ENCODE results near the gene BTN2A1. TPM values are rescaled to one million over a fixed set of nuclear protein-coding genes. Genes with fewer than 3 reads are reported as not detected.
"Not testable (repeated sequence)": the region's sequence is repeated elsewhere in the genome, so short reads cannot be mapped to it uniquely, and the experiment has no call there.

The BTN2A1 gene
- total RNA-seq, 4 donors from 2014 or later: 5.9 to 11.4 (median 7.8) TPM

- intact Hi-C loops (cut with DNase I): no loop called here
- no peak for TF ChIP-seq CTCF (IDR thresholded peaks at IDR 0.05)
- TF ChIP-seq POLR2A (IDR thresholded peaks at IDR 0.05): no peak
- no peak for DNase-seq
- H3K9me3 ChIP-seq: no peaks in the 10 kb centered on the region
- H3K27ac ChIP-seq: no peak overlapping the region
- no peaks in the 10 kb centered on the region for H3K27me3 ChIP-seq
- H3K36me3 ChIP-seq: peaks cover 0 to 49% (median 8%) of the 10 kb centered on the region in 3 donors
- no peak overlapping the region for H3K4me3 ChIP-seq
- no peaks in the 10 kb centered on the region for H3K4me1 ChIP-seq
- 83 to 88% methylated on average over 2 to 3 of the region's 3 CpGs for WGBS, 2 donors
Observed at GRCh38 chr6:26414281-26414680, 43.5 kb upstream of the BTN2A1 start.

GRCh38 chr6:26415036-26415614 is 42.6 kb upstream of the BTN2A1 start:
- no peaks in the 10 kb centered on the region for H3K27me3 ChIP-seq
- no peak for TF ChIP-seq POLR2A (IDR thresholded peaks at IDR 0.05)
- no peak for TF ChIP-seq CTCF (IDR thresholded peaks at IDR 0.05)
- peaks cover 0 to under 1% (median 0%) of the 10 kb centered on the region in 3 donors for H3K4me1 ChIP-seq
- intact Hi-C loops (cut with DNase I): no loop called here
- no peak for DNase-seq
- H3K27ac ChIP-seq: no peak overlapping the region
- peaks cover 0 to 40% (median 2%) of the 10 kb centered on the region in 3 donors for H3K36me3 ChIP-seq
- H3K9me3 ChIP-seq: no peaks in the 10 kb centered on the region
- no peak overlapping the region for H3K4me3 ChIP-seq
- WGBS, 2 donors: 71 to 78% methylated on average over 1 of the region's 1 CpG

- WGBS, 2 donors: 68 to 88% methylated on average over 2 of the region's 2 CpGs
- no peak for TF ChIP-seq CTCF (IDR thresholded peaks at IDR 0.05)
- TF ChIP-seq POLR2A (IDR thresholded peaks at IDR 0.05): no peak
- Histone ChIP-seq H3K4me3 (no peak overlapping the region), H3K36me3 (peaks cover 0 to 34% (median 0%) of the 10 kb centered on the region in 3 donors), H3K27ac (no peak overlapping the region), H3K27me3 (no peaks in the 10 kb centered on the region), H3K4me1 (peaks cover 3 to 7% (median 5%) of the 10 kb centered on the region in 3 donors), H3K9me3 (no peaks in the 10 kb centered on the region)
- intact Hi-C loops (cut with DNase I): no loop called here
- DNase-seq: no peak
Observed at GRCh38 chr6:26415791-26416190, 42.0 kb upstream of the BTN2A1 start.

- Histone ChIP-seq H3K4me3 (no peak overlapping the region), H3K9me3 (no peaks in the 10 kb centered on the region), H3K27ac (no peak overlapping the region), H3K36me3 (peaks cover 0 to 29% (median 0%) of the 10 kb centered on the region in 3 donors), H3K27me3 (no peaks in the 10 kb centered on the region), H3K4me1 (peaks cover 5 to 9% (median 8%) of the 10 kb centered on the region in 3 donors)
- 60 to 92% methylated on average over 1 of the region's 1 CpG for WGBS, 2 donors
- DNase-seq: no peak
- intact Hi-C loops (cut with DNase I): no loop called here
- no peak for TF ChIP-seq CTCF (IDR thresholded peaks at IDR 0.05)
- no peak for TF ChIP-seq POLR2A (IDR thresholded peaks at IDR 0.05)
Observed at GRCh38 chr6:26416288-26416687, 41.5 kb upstream of the BTN2A1 start.

- peaks cover 0 to 11% (median 0%) of the 10 kb centered on the region in 3 donors for H3K36me3 ChIP-seq
- peaks cover 11 to 21% (median 13%) of the 10 kb centered on the region in 3 donors for H3K4me1 ChIP-seq
- H3K27me3 ChIP-seq; H3K4me3 ChIP-seq; H3K27ac ChIP-seq; intact Hi-C loops (cut with DNase I); DNase-seq; H3K9me3 ChIP-seq: not testable (repeated sequence)
- WGBS, 2 donors: 60 to 100% methylated on average over 1 of the region's 2 CpGs
Observed at GRCh38 chr6:26418077-26418476, 39.7 kb upstream of the BTN2A1 start.

- 93 to 94% methylated on average over 3 of the region's 3 CpGs for WGBS, 2 donors
- DNase-seq; intact Hi-C loops (cut with DNase I): not testable (repeated sequence)
Observed at GRCh38 chr6:26418795-26419194, 39.0 kb upstream of the BTN2A1 start.

More at GRCh38 chr6:26418795-26419194, 39.0 kb upstream of the BTN2A1 start:
- H3K27me3 ChIP-seq, H3K4me3 ChIP-seq, H3K36me3 ChIP-seq, H3K27ac ChIP-seq, H3K9me3 ChIP-seq: not testable (repeated sequence)
- peaks cover 11 to 29% (median 18%) of the 10 kb centered on the region in 3 donors for H3K4me1 ChIP-seq
